Activated naive CD8-positive, alpha-beta T cell treated with anti-CD3 and anti-CD28 coated beads for 36 hours (primary cell): ENCODE results near the gene ST14. TPM values are rescaled to one million over a fixed set of nuclear protein-coding genes. Genes with fewer than 3 reads are reported as not detected.

Source experiments
- DNase-seq: peaks from one replicate; pipeline ENCODE4 v3.0.0; 2021
- H3K27ac Mint-ChIP-seq: one replicate; pipeline ENCODE4 v1.8.0; 2022; ENCODE audit warnings: mild to moderate bottlenecking, moderate library complexity, mixed read lengths
- H3K27me3 Mint-ChIP-seq: one replicate; pipeline ENCODE4 v1.8.0; 2022; ENCODE audit warnings: mild to moderate bottlenecking, mixed read lengths
- H3K36me3 Mint-ChIP-seq: one replicate; pipeline ENCODE4 v1.8.0; 2021; ENCODE audit warnings: mild to moderate bottlenecking, mixed read lengths
- H3K4me1 Mint-ChIP-seq: one replicate; pipeline ENCODE4 v1.8.0; 2021; ENCODE audit warnings: mixed read lengths
- H3K4me3 Mint-ChIP-seq: one replicate; pipeline ENCODE4 v1.8.0; 2022; ENCODE audit warnings: mild to moderate bottlenecking, moderate library complexity, mixed read lengths
- H3K9me3 Mint-ChIP-seq: one replicate; pipeline ENCODE4 v1.8.0; 2022; ENCODE audit warnings: mixed read lengths
- total RNA-seq, 2 experiments: library from RNA; stranded (reverse); gene quantifications; one replicate each; pipeline ENCODE4 v1.2.3, GENCODE V29; 2021

The ST14 gene
- total RNA-seq, 2 experiments from 2014 or later: 0.14 to 0.48 TPM

- Mint-ChIP-seq H3K27ac (no peak overlapping the region), H3K4me3 (no peak overlapping the region), H3K9me3 (no peaks in the 10 kb centered on the region), H3K4me1 (peaks cover 14% of the 10 kb centered on the region), H3K27me3 (peaks cover 5% of the 10 kb centered on the region), H3K36me3 (peaks cover 30% of the 10 kb centered on the region)
- DNase-seq: no peak
Measured at GRCh38 chr11:130126516-130126915, 33.1 kb upstream of the ST14 start.

GRCh38 chr11:130127509-130127908 is 32.1 kb upstream of the ST14 start:
- DNase-seq: no peak
- no peak overlapping the region for H3K4me3 Mint-ChIP-seq
- H3K27ac Mint-ChIP-seq: no peak overlapping the region
- no peaks in the 10 kb centered on the region for H3K9me3 Mint-ChIP-seq
- peaks cover 22% of the 10 kb centered on the region for H3K36me3 Mint-ChIP-seq
- peaks cover 5% of the 10 kb centered on the region for H3K27me3 Mint-ChIP-seq
- H3K4me1 Mint-ChIP-seq: peaks cover 7% of the 10 kb centered on the region

- Mint-ChIP-seq H3K27me3 (peaks cover 3% of the 10 kb centered on the region), H3K9me3 (no peaks in the 10 kb centered on the region), H3K36me3 (peaks cover 14% of the 10 kb centered on the region), H3K27ac (no peak overlapping the region), H3K4me1 (peaks cover 3% of the 10 kb centered on the region), H3K4me3 (no peak overlapping the region)
- DNase-seq: no peak
Measured at GRCh38 chr11:130128626-130129025, 31.0 kb upstream of the ST14 start.

GRCh38 chr11:130129922-130130321 is 29.7 kb upstream of the ST14 start:
- no peak overlapping the region for H3K27ac Mint-ChIP-seq
- peaks cover 12% of the 10 kb centered on the region for H3K36me3 Mint-ChIP-seq
- H3K4me3 Mint-ChIP-seq: no peak overlapping the region
- H3K9me3 Mint-ChIP-seq: no peaks in the 10 kb centered on the region
- peaks cover 3% of the 10 kb centered on the region for H3K4me1 Mint-ChIP-seq
- H3K27me3 Mint-ChIP-seq: no peaks in the 10 kb centered on the region
- no peak for DNase-seq

- DNase-seq: peak; percentile 32
- Mint-ChIP-seq H3K27me3 (no peaks in the 10 kb centered on the region), H3K36me3 (peaks cover 15% of the 10 kb centered on the region)
Measured at GRCh38 chr11:130131961-130132850, 27.4 kb upstream of the ST14 start.

GRCh38 chr11:130133716-130134115 is 25.9 kb upstream of the ST14 start:
- no peak overlapping the region for H3K27ac Mint-ChIP-seq
- no peaks in the 10 kb centered on the region for H3K27me3 Mint-ChIP-seq
- peaks cover 3% of the 10 kb centered on the region for H3K4me1 Mint-ChIP-seq
- H3K36me3 Mint-ChIP-seq: peaks cover 16% of the 10 kb centered on the region
- H3K9me3 Mint-ChIP-seq: no peaks in the 10 kb centered on the region
- H3K4me3 Mint-ChIP-seq: no peak overlapping the region
- no peak for DNase-seq

More at GRCh38 chr11:130131961-130132850, 27.4 kb upstream of the ST14 start:
- Mint-ChIP-seq H3K9me3 (no peaks in the 10 kb centered on the region), H3K27ac (no peak overlapping the region), H3K4me1 (peaks cover 3% of the 10 kb centered on the region), H3K4me3 (no peak overlapping the region)

- H3K9me3 Mint-ChIP-seq: no peaks in the 10 kb centered on the region
- H3K4me3 Mint-ChIP-seq: no peak overlapping the region
- peaks cover 15% of the 10 kb centered on the region for H3K36me3 Mint-ChIP-seq
- no peak for DNase-seq
- H3K27me3 Mint-ChIP-seq: no peaks in the 10 kb centered on the region
- peaks cover 3% of the 10 kb centered on the region for H3K4me1 Mint-ChIP-seq
- no peak overlapping the region for H3K27ac Mint-ChIP-seq
Measured at GRCh38 chr11:130136107-130136506, 23.5 kb upstream of the ST14 start.

GRCh38 chr11:130137999-130138398 is 21.6 kb upstream of the ST14 start:
- Mint-ChIP-seq H3K4me3 (no peak overlapping the region), H3K27ac (no peak overlapping the region), H3K4me1 (no peaks in the 10 kb centered on the region), H3K9me3 (no peaks in the 10 kb centered on the region), H3K36me3 (peaks cover 15% of the 10 kb centered on the region), H3K27me3 (no peaks in the 10 kb centered on the region)
- no peak for DNase-seq

- H3K36me3 Mint-ChIP-seq: peaks cover 12% of the 10 kb centered on the region
- H3K4me1 Mint-ChIP-seq: no peaks in the 10 kb centered on the region
- H3K9me3 Mint-ChIP-seq: no peaks in the 10 kb centered on the region
- H3K27me3 Mint-ChIP-seq: no peaks in the 10 kb centered on the region
- DNase-seq: no peak
- H3K27ac Mint-ChIP-seq: no peak overlapping the region
- H3K4me3 Mint-ChIP-seq: no peak overlapping the region
Measured at GRCh38 chr11:130139401-130139800, 20.2 kb upstream of the ST14 start.

- H3K36me3 Mint-ChIP-seq: peaks cover 8% of the 10 kb centered on the region
Measured at GRCh38 chr11:130141561-130142341, 17.8 kb upstream of the ST14 start.

GRCh38 chr11:130144141-130144540 is 15.4 kb upstream of the ST14 start:
- no peaks in the 10 kb centered on the region for H3K9me3 Mint-ChIP-seq
- H3K27me3 Mint-ChIP-seq: no peaks in the 10 kb centered on the region
- peaks cover 6% of the 10 kb centered on the region for H3K36me3 Mint-ChIP-seq
- peaks cover 11% of the 10 kb centered on the region for H3K4me1 Mint-ChIP-seq
- no peak overlapping the region for H3K4me3 Mint-ChIP-seq
- no peak for DNase-seq
- H3K27ac Mint-ChIP-seq: no peak overlapping the region

More at GRCh38 chr11:130141561-130142341, 17.8 kb upstream of the ST14 start:
- Mint-ChIP-seq H3K27ac (no peak overlapping the region), H3K4me1 (peaks cover 6% of the 10 kb centered on the region), H3K4me3 (no peak overlapping the region), H3K27me3 (no peaks in the 10 kb centered on the region), H3K9me3 (no peaks in the 10 kb centered on the region)
- no peak for DNase-seq

GRCh38 chr11:130144861-130145281 is 14.7 kb upstream of the ST14 start:
- Mint-ChIP-seq H3K36me3 (peaks cover 6% of the 10 kb centered on the region), H3K9me3 (no peaks in the 10 kb centered on the region), H3K4me1 (peaks cover 11% of the 10 kb centered on the region), H3K27ac (no peak overlapping the region), H3K27me3 (no peaks in the 10 kb centered on the region), H3K4me3 (no peak overlapping the region)
- no peak for DNase-seq

- Mint-ChIP-seq H3K9me3 (no peaks in the 10 kb centered on the region), H3K4me1 (peaks cover 11% of the 10 kb centered on the region), H3K36me3 (peaks cover 4% of the 10 kb centered on the region), H3K27me3 (no peaks in the 10 kb centered on the region), H3K4me3 (no peak overlapping the region), H3K27ac (no peak overlapping the region)
- no peak for DNase-seq
Measured at GRCh38 chr11:130145311-130145812, 14.2 kb upstream of the ST14 start.

- no peak overlapping the region for H3K4me3 Mint-ChIP-seq
- no peak overlapping the region for H3K27ac Mint-ChIP-seq
- peaks cover 4% of the 10 kb centered on the region for H3K36me3 Mint-ChIP-seq
- no peak for DNase-seq
- no peaks in the 10 kb centered on the region for H3K9me3 Mint-ChIP-seq
- H3K27me3 Mint-ChIP-seq: no peaks in the 10 kb centered on the region
- peaks cover 11% of the 10 kb centered on the region for H3K4me1 Mint-ChIP-seq
Measured at GRCh38 chr11:130145975-130146776, 13.4 kb upstream of the ST14 start.
